ENCODE data around the gene EMC7. TPM values are rescaled to one million over a fixed set of nuclear protein-coding genes. Genes with fewer than 3 reads are reported as not detected.

EMC7 gene
- total and polyA plus RNA-seq, 10 of the 15 experiments (the other 5 are each of a cell fraction or from before 2014, with no cell fraction given): 16.5 to 88.9 (median 45.0) TPM

DNA sequence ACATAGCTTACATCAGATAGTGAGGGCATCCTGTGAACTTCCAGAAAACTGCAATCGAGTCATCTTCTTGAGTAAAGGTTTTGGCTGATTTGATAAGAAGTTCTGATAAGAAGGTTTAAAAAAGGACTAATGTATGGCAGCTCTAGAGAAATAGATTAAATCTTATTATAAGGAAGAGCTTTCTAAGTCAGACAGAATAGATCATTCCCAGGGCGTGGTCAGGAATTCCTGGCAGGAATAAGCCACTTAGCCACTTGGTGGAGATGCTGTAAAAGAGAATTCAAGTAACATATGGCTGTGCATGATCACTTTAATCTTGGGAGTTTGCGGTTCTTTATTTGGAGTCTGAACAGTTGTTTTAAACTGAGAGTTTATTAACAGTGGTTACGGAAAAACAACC lies 17.6 kb upstream of the EMC7 start:
- no peaks in the 10 kb centered on the region for H3K9me3 ChIP-seq (replicated peaks; ENCODE audit: control insufficient read depth, insufficient read depth, low read length)
- SMC1A ChIA-PET (ENCODE audit: uncharacterized antibody, unreplicated experiment): interaction anchor here (1.4 kb wide), 1 partner anchor 9 kb away, joined by 7 read pairs; no protein-coding TSS in a partner anchor
- H3K27ac ChIP-seq (ENCODE audit: control insufficient read depth, insufficient read depth): no peak overlapping the region
- no peak overlapping the region for H2AFZ ChIP-seq (ENCODE audit: control insufficient read depth, low read depth, low read length)
- H3K4me2 ChIP-seq (ENCODE audit: control insufficient read depth, insufficient read depth): no peak overlapping the region
- POLR2A ChIA-PET: no interaction called here
- H3K9ac ChIP-seq (ENCODE audit: control insufficient read depth, insufficient read depth, low read length): no peak overlapping the region
- intact Hi-C loops (cut with micrococcal nuclease; ENCODE audit: unreplicated experiment) (no loop called here), in situ Hi-C loops (cut with MboI) (no loop called here)
- TF ChIP-seq, protein P1, sequence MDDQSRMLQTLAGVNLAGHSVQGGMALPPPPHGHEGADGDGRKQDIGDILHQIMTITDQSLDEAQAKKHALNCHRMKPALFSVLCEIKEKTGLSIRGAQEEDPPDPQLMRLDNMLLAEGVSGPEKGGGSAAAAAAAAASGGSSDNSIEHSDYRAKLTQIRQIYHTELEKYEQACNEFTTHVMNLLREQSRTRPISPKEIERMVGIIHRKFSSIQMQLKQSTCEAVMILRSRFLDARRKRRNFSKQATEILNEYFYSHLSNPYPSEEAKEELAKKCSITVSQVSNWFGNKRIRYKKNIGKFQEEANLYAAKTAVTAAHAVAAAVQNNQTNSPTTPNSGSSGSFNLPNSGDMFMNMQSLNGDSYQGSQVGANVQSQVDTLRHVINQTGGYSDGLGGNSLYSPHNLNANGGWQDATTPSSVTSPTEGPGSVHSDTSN (IDR thresholded peaks at IDR 0.05; ENCODE audit: insufficient replicate concordance, low read depth, low read length): no peak
- no peak for TF ChIP-seq ZSCAN29 (IDR thresholded peaks at IDR 0.05)
- TF ChIP-seq, protein P2, sequence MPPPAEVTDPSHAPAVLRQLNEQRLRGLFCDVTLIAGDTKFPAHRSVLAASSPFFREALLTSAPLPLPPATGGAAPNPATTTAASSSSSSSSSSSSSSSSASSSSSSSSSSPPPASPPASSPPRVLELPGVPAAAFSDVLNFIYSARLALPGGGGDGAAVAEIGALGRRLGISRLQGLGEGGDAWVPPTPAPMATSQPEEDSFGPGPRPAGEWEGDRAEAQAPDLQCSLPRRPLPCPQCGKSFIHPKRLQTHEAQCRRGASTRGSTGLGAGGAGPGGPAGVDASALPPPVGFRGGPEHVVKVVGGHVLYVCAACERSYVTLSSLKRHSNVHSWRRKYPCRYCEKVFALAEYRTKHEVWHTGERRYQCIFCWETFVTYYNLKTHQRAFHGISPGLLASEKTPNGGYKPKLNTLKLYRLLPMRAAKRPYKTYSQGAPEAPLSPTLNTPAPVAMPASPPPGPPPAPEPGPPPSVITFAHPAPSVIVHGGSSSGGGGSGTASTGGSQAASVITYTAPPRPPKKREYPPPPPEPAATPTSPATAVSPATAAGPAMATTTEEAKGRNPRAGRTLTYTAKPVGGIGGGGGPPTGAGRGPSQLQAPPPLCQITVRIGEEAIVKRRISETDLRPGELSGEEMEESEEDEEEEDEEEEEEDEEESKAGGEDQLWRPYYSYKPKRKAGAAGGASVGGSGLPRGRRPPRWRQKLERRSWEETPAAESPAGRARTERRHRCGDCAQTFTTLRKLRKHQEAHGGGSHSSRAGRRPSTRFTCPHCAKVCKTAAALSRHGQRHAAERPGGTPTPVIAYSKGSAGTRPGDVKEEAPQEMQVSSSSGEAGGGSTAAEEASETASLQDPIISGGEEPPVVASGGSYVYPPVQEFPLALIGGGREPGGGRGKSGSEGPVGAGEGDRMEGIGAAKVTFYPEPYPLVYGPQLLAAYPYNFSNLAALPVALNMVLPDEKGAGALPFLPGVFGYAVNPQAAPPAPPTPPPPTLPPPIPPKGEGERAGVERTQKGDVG (CRISPR knock-in tag; IDR thresholded peaks at IDR 0.05): no peak
- TF ChIP-seq NR2C2 (IDR thresholded peaks at IDR 0.05; ENCODE audit: borderline replicate concordance, control insufficient read depth, insufficient read length, low read depth): no peak
- TF ChIP-seq NRF1 (conservative IDR thresholded peaks at IDR 0.05; ENCODE audit: low read depth, low read length): no peak
- no peak for TF ChIP-seq ATF7 (IDR thresholded peaks at IDR 0.05; ENCODE audit: low read depth)
- TF ChIP-seq NFYB (IDR thresholded peaks at IDR 0.05; ENCODE audit: insufficient read depth, low read depth, low read length): no peak
- no peak for TF ChIP-seq KLF5 (IDR thresholded peaks at IDR 0.05; ENCODE audit: partially characterized antibody)
- no peak for TF ChIP-seq IRF4 (IDR thresholded peaks at IDR 0.05; ENCODE audit: low read depth, low read length)
- TF ChIP-seq SMARCA5 (IDR thresholded peaks at IDR 0.05): no peak
- no peak for TF ChIP-seq MYC (IDR thresholded peaks at IDR 0.05; ENCODE audit: insufficient read depth, insufficient read length, insufficient replicate concordance, low read length, severe bottlenecking)
- TF ChIP-seq PAX5 (IDR thresholded peaks at IDR 0.05; ENCODE audit: borderline replicate concordance, low read depth, low read length): no peak
- no peak for TF ChIP-seq PML (IDR thresholded peaks at IDR 0.05; ENCODE audit: low read length)
- TF ChIP-seq BMI1 (IDR thresholded peaks at IDR 0.05; ENCODE audit: borderline replicate concordance): no peak
- TF ChIP-seq ZBED1 (IDR thresholded peaks at IDR 0.05; ENCODE audit: borderline replicate concordance): no peak
- no peaks in the 10 kb centered on the region for H3K36me3 ChIP-seq (ENCODE audit: control insufficient read depth in 2 of 2, insufficient read depth in 2 of 2, low read length in 1 of 2)
- CTCF ChIA-PET: interaction anchor here (1.0 to 1.6 kb wide), 3 partner anchors 9 to 93 kb away, joined by 3 to 6 read pairs (median 3); no protein-coding TSS in a partner anchor
- RAD21 ChIA-PET (ENCODE audit: unreplicated experiment): interaction anchor here (1.2 kb wide), 1 partner anchor 10 kb away, joined by 3 read pairs; no protein-coding TSS in a partner anchor
- FAIRE-seq: no peak
- H3K27me3 ChIP-seq (replicated peaks in 1 of 2; ENCODE audit: control insufficient read depth in 2 of 2, insufficient read depth in 2 of 2, low read length in 1 of 2): no peaks in the 10 kb centered on the region
- no peak for DNase-seq (ENCODE audit: low read depth, low spot score)
- H3K79me2 ChIP-seq (ENCODE audit: control insufficient read depth, insufficient read depth, low read length): no peaks in the 10 kb centered on the region
- no peaks in the 10 kb centered on the region for H3K4me1 ChIP-seq (ENCODE audit: control insufficient read depth, insufficient read depth, low read length)
- no TSS peak for BruUV-seq (replicated peaks)
- 59% methylated on average over 4 of the region's 4 CpGs for WGBS (ENCODE audit: insufficient coverage, insufficient replicate concordance, low lambda C conversion rate, missing lambda C conversion rate)
- no peak overlapping the region for H3K4me3 ChIP-seq
- ATAC-seq: no peak
- no peaks in the 10 kb centered on the region for H4K20me1 ChIP-seq (ENCODE audit: control insufficient read depth, insufficient read depth)
